K562 (cell line): Measurements from ENCODE around the gene RAD1. TPM values are rescaled to one million over a fixed set of nuclear protein-coding genes. Genes with fewer than 3 reads are reported as not detected.
A peak's percentile ranks its signal among the peaks of the same experiment; 100 is the strongest.

Experiments used
- ASH1L ChIP-seq: fragments of 450-650 bp; IDR thresholded peaks from 2 replicates; pipeline ENCODE4 v1.6.1; 2018; ENCODE audit warnings: borderline replicate concordance, mild to moderate bottlenecking, low read depth; ENCODE audit not compliant: partially characterized antibody
- CSDE1 ChIP-seq, 2 experiments: fragments of 450-650 bp; IDR thresholded peaks; 2 replicates each; pipeline ENCODE4 v1.6.1; 2016; ENCODE audit warnings: mild to moderate bottlenecking in 1 of 2
- E2F6 ChIP-seq, 2 experiments: IDR thresholded peaks; 2 replicates each; pipeline ENCODE4 v1.6.1; 2011; ENCODE audit warnings: borderline replicate concordance in 1 of 2, control low read depth in 1 of 2, low read depth in 1 of 2, low read length in 1 of 2, mild to moderate bottlenecking in 1 of 2, mixed read lengths in 1 of 2, moderate library complexity in 1 of 2; ENCODE audit not compliant: insufficient read depth in 1 of 2, insufficient read length in 1 of 2, poor library complexity in 1 of 2, severe bottlenecking in 1 of 2; ENCODE audit errors: extremely low read depth in 1 of 2
- EGR1 ChIP-seq: fragments of 450-650 bp; conservative IDR thresholded peaks from 2 replicates; pipeline ENCODE4 v1.6.1; 2017; ENCODE audit warnings: mild to moderate bottlenecking
- EP400 ChIP-seq: fragments of 450-650 bp; IDR thresholded peaks from 2 replicates; pipeline ENCODE4 v1.6.1; 2017; ENCODE audit warnings: antibody characterized with exemption, mild to moderate bottlenecking, moderate library complexity
- LARP7 ChIP-seq: fragments of 450-650 bp; IDR thresholded peaks from 2 replicates; pipeline ENCODE4 v1.6.1; 2016
- MCM2 ChIP-seq: fragments of 450-650 bp; IDR thresholded peaks from 2 replicates; pipeline ENCODE4 v1.6.1; 2017; ENCODE audit warnings: low read depth, mild to moderate bottlenecking
- MYC ChIP-seq, 2 experiments: fragments of 250-450 bp in 1 of 2; sonication (Bioruptor Pico) in 1 of 2; IDR thresholded peaks; 2 replicates each; pipeline versions ENCODE4 v1.5.1 to v1.6.1; 2012 to 2021; ENCODE audit warnings: low read depth in 2 of 2, borderline replicate concordance in 1 of 2, improper control_type of control experiment in 1 of 2, low read length in 1 of 2, mild to moderate bottlenecking in 1 of 2, moderate library complexity in 1 of 2
- POLR2A ChIP-seq: fragments of 450-650 bp; conservative IDR thresholded peaks from 2 replicates; pipeline ENCODE4 v1.6.1; 2016
- POLR2B ChIP-seq: fragments of 450-650 bp; IDR thresholded peaks from 2 replicates; pipeline ENCODE4 v1.6.1; 2018; ENCODE audit warnings: low read depth; ENCODE audit not compliant: partially characterized antibody
- REST ChIP-seq, 2 experiments: fragments of 450-650 bp; formaldehyde crosslinking in 1 of 2; IDR thresholded peaks; 2 replicates each; pipeline versions ENCODE4 v1.4.0 to v1.6.1; 2014 to 2020; ENCODE audit warnings: mild to moderate bottlenecking in 2 of 2, borderline replicate concordance in 1 of 2, low read depth in 1 of 2
- SREBF2 ChIP-seq: sonication (generic); formaldehyde crosslinking; IDR thresholded peaks from 2 replicates; pipeline ENCODE4 v1.4.0; 2020; ENCODE audit warnings: mild to moderate bottlenecking, missing genetic modification reagents
- ZNF121 ChIP-seq: sonication (generic); formaldehyde crosslinking; conservative IDR thresholded peaks from 2 replicates; pipeline ENCODE4 v1.8.0; 2022; ENCODE audit warnings: missing genetic modification reagents
- ZNF431 ChIP-seq: sonication (generic); formaldehyde crosslinking; IDR thresholded peaks from 2 replicates; pipeline ENCODE4 v1.8.0; 2022; ENCODE audit warnings: mild to moderate bottlenecking, missing genetic modification reagents
- ZNF707 ChIP-seq: fragments of 250-450 bp; sonication (Bioruptor Pico); conservative IDR thresholded peaks from 2 replicates; pipeline ENCODE4 v1.8.0; 2022; ENCODE audit warnings: inconsistent platforms, mild to moderate bottlenecking, moderate library complexity
- polyA plus RNA-seq, 8 experiments: library from polyadenylated mRNA; depleted of rRNA in 4 of 8; stranded (reverse) in 5 of 8; unstranded in 3 of 8; fragments of >200 nt; fragmentation: Nextera tagmentation in 2 of 8; fragmentation: Illumina TruSeq in 1 of 8; extraction: Ambion mirVana in 2 of 8; extraction: Trizol in 1 of 8; gene quantifications; 2 replicates each; pipeline versions ENCODE4 v1.2.1 to v1.2.3, GENCODE V29; 2011 to 2014; ENCODE audit warnings: inconsistent platforms in 1 of 8, missing spikeins in 1 of 8
- total RNA-seq, 7 experiments: library from RNA; depleted of rRNA in 6 of 7; stranded (reverse); fragments of >200 nt in 6 of 7; fragmentation: Illumina TruSeq in 2 of 7; extraction: Trizol in 2 of 7; gene quantifications; 2 replicates each; pipeline versions ENCODE4 v1.2.1 to v1.2.3, GENCODE V29; 2011 to 2021; ENCODE audit warnings: low replicate concordance in 1 of 7
- TF ChIP-seq, protein P1 (sequence below): fragments of 450-650 bp; IDR thresholded peaks from 2 replicates; pipeline ENCODE4 v1.6.1; 2018; ENCODE audit not compliant: partially characterized antibody

The RAD1 gene
- total and polyA plus RNA-seq, 9 of the 15 experiments (the other 6 are each of a cell fraction or from before 2014, with no cell fraction given) = 44.5 to 148 (median 60.8) TPM

- TF ChIP-seq, protein P1, sequence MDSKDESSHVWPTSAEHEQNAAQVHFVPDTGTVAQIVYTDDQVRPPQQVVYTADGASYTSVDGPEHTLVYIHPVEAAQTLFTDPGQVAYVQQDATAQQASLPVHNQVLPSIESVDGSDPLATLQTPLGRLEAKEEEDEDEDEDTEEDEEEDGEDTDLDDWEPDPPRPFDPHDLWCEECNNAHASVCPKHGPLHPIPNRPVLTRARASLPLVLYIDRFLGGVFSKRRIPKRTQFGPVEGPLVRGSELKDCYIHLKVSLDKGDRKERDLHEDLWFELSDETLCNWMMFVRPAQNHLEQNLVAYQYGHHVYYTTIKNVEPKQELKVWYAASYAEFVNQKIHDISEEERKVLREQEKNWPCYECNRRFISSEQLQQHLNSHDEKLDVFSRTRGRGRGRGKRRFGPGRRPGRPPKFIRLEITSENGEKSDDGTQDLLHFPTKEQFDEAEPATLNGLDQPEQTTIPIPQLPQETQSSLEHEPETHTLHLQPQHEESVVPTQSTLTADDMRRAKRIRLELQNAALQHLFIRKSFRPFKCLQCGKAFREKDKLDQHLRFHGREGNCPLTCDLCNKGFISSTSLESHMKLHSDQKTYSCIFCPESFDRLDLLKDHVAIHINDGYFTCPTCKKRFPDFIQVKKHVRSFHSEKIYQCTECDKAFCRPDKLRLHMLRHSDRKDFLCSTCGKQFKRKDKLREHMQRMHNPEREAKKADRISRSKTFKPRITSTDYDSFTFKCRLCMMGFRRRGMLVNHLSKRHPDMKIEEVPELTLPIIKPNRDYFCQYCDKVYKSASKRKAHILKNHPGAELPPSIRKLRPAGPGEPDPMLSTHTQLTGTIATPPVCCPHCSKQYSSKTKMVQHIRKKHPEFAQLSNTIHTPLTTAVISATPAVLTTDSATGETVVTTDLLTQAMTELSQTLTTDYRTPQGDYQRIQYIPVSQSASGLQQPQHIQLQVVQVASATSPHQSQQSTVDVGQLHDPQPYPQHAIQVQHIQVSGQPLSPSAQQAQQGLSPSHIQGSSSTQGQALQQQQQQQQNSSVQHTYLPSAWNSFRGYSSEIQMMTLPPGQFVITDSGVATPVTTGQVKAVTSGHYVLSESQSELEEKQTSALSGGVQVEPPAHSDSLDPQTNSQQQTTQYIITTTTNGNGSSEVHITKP = no peak
- TF ChIP-seq ZNF707 = no peak
- no peak for TF ChIP-seq ZNF121
- peak; percentile 73 for TF ChIP-seq EP400
- TF ChIP-seq ZNF431 = no peak
- TF ChIP-seq POLR2A = peak; percentile 64
- TF ChIP-seq LARP7 = no peak
- TF ChIP-seq ASH1L = no peak
- no peak for TF ChIP-seq SREBF2
- TF ChIP-seq REST (IDR thresholded peaks at IDR 0.05; ENCODE audit: borderline replicate concordance) = no peak
- no peak for TF ChIP-seq REST (CRISPR knock-in tag; IDR thresholded peaks at IDR 0.05; ENCODE audit: low read depth)
- no peak for TF ChIP-seq MCM2
- TF ChIP-seq POLR2B = peak; percentile 55
- no peak for TF ChIP-seq CSDE1 (IDR thresholded peaks at IDR 0.05)
- peak; percentile 80 for TF ChIP-seq EGR1
- TF ChIP-seq MYC (IDR thresholded peaks at IDR 0.05; ENCODE audit: low read depth, low read length) = peak; percentile 61
- TF ChIP-seq MYC (CRISPR knock-in tag; IDR thresholded peaks at IDR 0.05; ENCODE audit: borderline replicate concordance, low read depth) = no peak
- no peak for TF ChIP-seq E2F6 (IDR thresholded peaks at IDR 0.05; ENCODE audit: borderline replicate concordance in 1 of 2, extremely low read depth in 1 of 2, insufficient read depth in 1 of 2, insufficient read length in 1 of 2, low read depth in 1 of 2, low read length in 1 of 2, poor library complexity in 1 of 2, severe bottlenecking in 1 of 2)
Observed at GRCh38 chr5:34866989-34867471, 48.3 kb downstream of the RAD1 start (continued).
